CD4-positive, alpha-beta T cell (primary cell): Measurements from ENCODE around the gene THBS2. TPM values are rescaled to one million over a fixed set of nuclear protein-coding genes. Genes with fewer than 3 reads are reported as not detected.

Experiments used
- ATAC-seq: fragments of 200-7000 bp; cut with Tn5 transposase; one replicate; pipeline ENCODE4 v1.10.0; 2022; ENCODE audit warnings: mild to moderate bottlenecking; ENCODE audit not compliant: poor library complexity
- CTCF ChIA-PET: fragments of 350-600 bp; sonication (Branson Sonifier 250); formaldehyde crosslinking; loops from one replicate; lab custom pipeline; 2021; ENCODE audit warnings: antibody characterized with exemption, inconsistent platforms; lab: Charles Lee
- POLR2A ChIA-PET: fragments of 350-600 bp; sonication (Branson Sonifier 250); formaldehyde crosslinking; loops from one replicate; lab custom pipeline; 2021; ENCODE audit warnings: antibody characterized with exemption, inconsistent platforms; lab: Charles Lee
- DNase-seq, 14 experiments: peaks; one replicate each; pipeline ENCODE4 v3.0.0-alpha.2; 2013 to 2020; ENCODE audit warnings: mixed read lengths in 2 of 14
- H3K27ac ChIP-seq, 2 donors: one replicate each; pipeline versions ENCODE4 v1.5.1 to v1.7.0; 2013; ENCODE audit warnings: low read length in 2 of 2, low read depth in 1 of 2, mild to moderate bottlenecking in 1 of 2
- H3K27me3 ChIP-seq, 2 experiments: 1 replicate in 1 of 2; 2 replicates in 1 of 2; pipeline versions ENCODE4 v1.6.1 to v1.7.0; 2013; ENCODE audit warnings: low read length in 2 of 2, control low read depth in 1 of 2, mild to moderate bottlenecking in 1 of 2, moderate library complexity in 1 of 2; ENCODE audit not compliant: insufficient read depth in 2 of 2, control insufficient read depth in 1 of 2
- H3K36me3 ChIP-seq: one replicate; pipeline ENCODE4 v1.6.1; 2013; ENCODE audit warnings: low read length, control low read depth; ENCODE audit not compliant: insufficient read depth
- H3K4me1 ChIP-seq: one replicate; pipeline ENCODE4 v1.6.1; 2013; ENCODE audit warnings: low read length, control low read depth; ENCODE audit not compliant: insufficient read depth
- H3K4me3 ChIP-seq: one replicate; pipeline ENCODE4 v1.5.1; 2013; ENCODE audit warnings: mild to moderate bottlenecking, low read length, moderate library complexity
- H3K9me3 ChIP-seq, 2 experiments: 1 replicate in 1 of 2; 2 replicates in 1 of 2; pipeline versions ENCODE4 v1.6.1 to v1.7.0; 2013; ENCODE audit warnings: low read length in 2 of 2, mild to moderate bottlenecking in 2 of 2, control low read depth in 1 of 2, moderate library complexity in 1 of 2; ENCODE audit not compliant: control insufficient read depth in 1 of 2, insufficient read depth in 1 of 2
- H3K27ac Mint-ChIP-seq: one replicate; pipeline ENCODE4 v1.8.0; 2020; ENCODE audit warnings: mixed read lengths
- H3K27me3 Mint-ChIP-seq: one replicate; pipeline ENCODE4 v1.8.0; 2021; ENCODE audit warnings: mixed read lengths
- H3K36me3 Mint-ChIP-seq: one replicate; pipeline ENCODE4 v1.8.0; 2021; ENCODE audit warnings: low read depth, mixed read lengths
- H3K4me1 Mint-ChIP-seq: one replicate; pipeline ENCODE4 v1.8.0; 2021; ENCODE audit warnings: low read depth, mixed read lengths
- H3K4me3 Mint-ChIP-seq: one replicate; pipeline ENCODE4 v1.8.0; 2020; ENCODE audit warnings: mild to moderate bottlenecking, mixed read lengths
- H3K9me3 Mint-ChIP-seq: one replicate; pipeline ENCODE4 v1.8.0; 2020; ENCODE audit warnings: mixed read lengths
- intact Hi-C, 2 experiments: fragments of 100-400 bp; cut with DNase I in 1 of 2; cut with micrococcal nuclease in 1 of 2; formaldehyde crosslinking; loops; one replicate each; pipeline versions ENCODE4 v1.15.1 to v1.9.0; 2023 to 2025; cut with DNase I, micrococcal nuclease
- total RNA-seq, 174 experiments: library from RNA in 2 of 174; stranded (reverse) in 2 of 174; gene quantifications; one replicate each; pipeline ENCODE4 v1.2.3 and lab custom pipeline; 2021 to 2026
- TF ChIP-seq, protein P1 (sequence below): fragments of 200-600 bp; IDR thresholded peaks from one replicate; pipeline ENCODE4 v1.8.0; 2022; ENCODE audit warnings: antibody characterized with exemption, mild to moderate bottlenecking

THBS2 gene
- total RNA-seq, 2 experiments from 2014 or later, result not detected

DNA sequence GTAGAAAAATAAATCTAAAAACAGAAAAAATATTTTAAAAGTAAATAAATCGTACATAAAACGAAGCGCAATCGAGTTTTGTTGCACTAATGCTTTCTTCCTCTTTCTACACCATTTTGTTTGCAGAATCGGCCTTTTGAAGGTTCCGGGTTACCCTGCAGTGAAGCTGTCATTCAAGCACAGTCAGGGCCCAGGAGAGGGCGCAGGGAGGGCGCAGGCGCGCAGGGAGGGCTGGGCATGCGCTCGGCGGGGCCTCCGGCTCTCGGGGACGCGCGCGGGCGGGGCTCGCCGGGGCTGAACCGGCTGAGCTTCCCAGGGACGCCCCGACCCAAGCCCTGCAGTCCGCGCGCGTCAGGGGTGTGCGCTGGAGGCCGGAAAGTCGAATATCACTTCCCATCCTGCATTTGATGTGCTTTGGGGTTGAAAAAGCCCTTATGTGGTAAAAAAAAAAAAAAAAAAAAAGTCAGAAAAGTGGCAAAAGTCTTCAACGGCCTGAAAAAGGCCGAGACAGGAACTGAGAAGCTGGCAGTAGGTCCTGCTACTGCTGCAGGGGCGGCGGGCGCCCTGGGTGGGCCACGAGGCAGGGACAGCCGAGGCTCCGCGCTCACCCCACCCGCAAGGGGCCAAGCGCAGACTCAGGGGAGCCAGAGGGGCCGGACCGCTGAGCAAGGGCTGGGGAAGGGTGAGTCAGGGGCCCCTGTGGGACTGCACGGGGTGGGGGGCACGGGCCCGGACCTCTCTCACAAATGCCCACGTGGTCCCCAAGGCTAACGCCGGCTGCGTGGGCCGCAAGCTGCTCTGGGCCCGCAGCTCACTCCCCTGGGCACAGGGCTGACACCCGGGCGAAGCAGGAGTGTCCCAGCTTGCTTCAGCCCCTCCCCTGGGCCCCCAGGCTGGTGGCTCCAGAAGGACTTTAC is 40.5 kb downstream of the THBS2 start:
- H3K4me3 Mint-ChIP-seq, result peak overlapping the region; percentile 78
- peaks cover 11% of the 10 kb centered on the region for H3K9me3 Mint-ChIP-seq
- H3K27me3 Mint-ChIP-seq, result no peaks in the 10 kb centered on the region
- POLR2A ChIA-PET, result interaction anchor here (0.8 to 1.2 kb wide), 5 partner anchors 441 to 1344 kb away, joined by 3 to 8 read pairs (median 3); partner anchors contain the start of genes C6orf120 and WDR27
- no peaks in the 10 kb centered on the region for H3K36me3 ChIP-seq
- TF ChIP-seq, protein P1, sequence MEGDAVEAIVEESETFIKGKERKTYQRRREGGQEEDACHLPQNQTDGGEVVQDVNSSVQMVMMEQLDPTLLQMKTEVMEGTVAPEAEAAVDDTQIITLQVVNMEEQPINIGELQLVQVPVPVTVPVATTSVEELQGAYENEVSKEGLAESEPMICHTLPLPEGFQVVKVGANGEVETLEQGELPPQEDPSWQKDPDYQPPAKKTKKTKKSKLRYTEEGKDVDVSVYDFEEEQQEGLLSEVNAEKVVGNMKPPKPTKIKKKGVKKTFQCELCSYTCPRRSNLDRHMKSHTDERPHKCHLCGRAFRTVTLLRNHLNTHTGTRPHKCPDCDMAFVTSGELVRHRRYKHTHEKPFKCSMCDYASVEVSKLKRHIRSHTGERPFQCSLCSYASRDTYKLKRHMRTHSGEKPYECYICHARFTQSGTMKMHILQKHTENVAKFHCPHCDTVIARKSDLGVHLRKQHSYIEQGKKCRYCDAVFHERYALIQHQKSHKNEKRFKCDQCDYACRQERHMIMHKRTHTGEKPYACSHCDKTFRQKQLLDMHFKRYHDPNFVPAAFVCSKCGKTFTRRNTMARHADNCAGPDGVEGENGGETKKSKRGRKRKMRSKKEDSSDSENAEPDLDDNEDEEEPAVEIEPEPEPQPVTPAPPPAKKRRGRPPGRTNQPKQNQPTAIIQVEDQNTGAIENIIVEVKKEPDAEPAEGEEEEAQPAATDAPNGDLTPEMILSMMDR, result no peak
- peaks cover 0 to 12% of the 10 kb centered on the region in 2 experiments for H3K9me3 ChIP-seq
- no peaks in the 10 kb centered on the region for H3K36me3 Mint-ChIP-seq
- no peaks in the 10 kb centered on the region for H3K27me3 ChIP-seq
- DNase-seq, result peak; percentile 77 to 95 (median 85)
- peaks cover 25% of the 10 kb centered on the region for H3K4me1 Mint-ChIP-seq
- H3K27ac Mint-ChIP-seq, result peak overlapping the region; percentile 79
- peak overlapping the region; percentile 35 for H3K4me3 ChIP-seq
- intact Hi-C loops, result loop anchor here (5.0 kb wide), 5 partner anchors 321 to 1339 kb away; partner anchors contain the start of genes C6orf120 (in 1 of the 2), FAM120B (in 1 of the 2), PSMB1 (in 1 of the 2) and TBP (in 1 of the 2)
- CTCF ChIA-PET, result interaction anchor here (0.7 to 0.9 kb wide), 2 partner anchors 538 to 1371 kb away, joined by 3 to 4 read pairs; partner anchors contain the start of genes DYNLT2 and ERMARD
- peak; percentile 98 for ATAC-seq
- H3K4me1 ChIP-seq, result peaks cover 12% of the 10 kb centered on the region
- no peak overlapping the region for H3K27ac ChIP-seq

DNA sequence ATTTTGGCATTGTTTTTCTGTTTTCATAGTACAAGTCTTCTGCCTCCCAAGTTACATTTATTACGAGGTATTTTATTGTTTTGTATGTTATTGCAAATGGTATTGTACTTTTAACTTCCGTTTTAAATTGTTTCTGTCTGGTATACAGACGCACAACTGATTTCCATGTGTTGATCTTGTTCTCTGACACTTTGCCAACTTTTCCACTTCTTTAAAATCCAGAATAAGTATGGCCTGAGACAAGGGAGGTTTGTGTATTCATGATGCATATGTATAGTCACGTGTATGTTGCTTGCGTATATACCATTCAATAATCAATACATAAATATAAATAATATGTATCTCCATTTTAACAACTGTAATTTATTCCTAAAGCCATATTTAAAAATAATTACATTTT is 41.2 kb downstream of the THBS2 start:
- H3K27me3 Mint-ChIP-seq, result no peaks in the 10 kb centered on the region
- peak overlapping the region; percentile 35 for H3K4me3 ChIP-seq
- TF ChIP-seq, protein P1, result no peak
- H3K9me3 ChIP-seq, result peaks cover 6 to 12% of the 10 kb centered on the region in 2 experiments
- peaks cover 12% of the 10 kb centered on the region for H3K4me1 ChIP-seq
- H3K4me3 Mint-ChIP-seq, result peak overlapping the region; percentile 30
- ChIA-PET POLR2A (interaction anchor here (0.9 to 1.2 kb wide), 3 partner anchors 442 to 511 kb away, joined by 3 to 8 read pairs (median 4); partner anchors contain the start of genes C6orf120 and WDR27), CTCF (interaction anchor here (0.9 kb wide), 1 partner anchor 1372 kb away, joined by 3 read pairs; no protein-coding TSS in a partner anchor)
- no peaks in the 10 kb centered on the region for H3K27me3 ChIP-seq
- peaks cover 14% of the 10 kb centered on the region for H3K9me3 Mint-ChIP-seq
- H3K27ac Mint-ChIP-seq, result peak overlapping the region; percentile 79
- DNase-seq (peak in 1 of 14 experiments; percentile 18), ATAC-seq (no peak)
- H3K27ac ChIP-seq, result no peak overlapping the region
- no peaks in the 10 kb centered on the region for H3K36me3 ChIP-seq
- peaks cover 4% of the 10 kb centered on the region for H3K36me3 Mint-ChIP-seq
- intact Hi-C loops, result loop anchor here (5.0 kb wide), 5 partner anchors 320 to 1340 kb away; partner anchors contain the start of genes C6orf120 (in 1 of the 2), FAM120B (in 1 of the 2), PSMB1 (in 1 of the 2) and TBP (in 1 of the 2)
- peaks cover 25% of the 10 kb centered on the region for H3K4me1 Mint-ChIP-seq

DNA sequence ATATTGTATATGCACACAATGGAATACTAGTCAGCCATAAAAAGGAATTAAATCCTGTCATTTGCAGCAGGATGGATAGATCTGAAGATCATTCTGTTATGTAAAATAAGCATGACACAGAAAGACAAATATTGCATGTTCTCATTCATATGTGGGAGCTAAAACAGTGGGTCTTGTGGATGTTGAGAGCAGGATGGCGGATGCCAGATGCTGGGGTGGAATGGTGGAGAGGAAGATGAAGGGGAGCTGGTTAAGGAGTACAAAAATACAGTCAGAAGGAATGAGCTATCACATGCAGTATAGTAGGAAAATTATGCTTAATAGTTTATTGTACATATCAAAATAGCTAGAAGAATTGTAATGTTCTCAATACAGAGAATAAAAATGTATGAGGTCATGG is 41.8 kb downstream of the THBS2 start:
- H3K4me1 Mint-ChIP-seq, result peaks cover 25% of the 10 kb centered on the region
- intact Hi-C loops, result loop anchor here (5.0 kb wide), 5 partner anchors 320 to 1340 kb away; partner anchors contain the start of genes C6orf120 (in 1 of the 2), FAM120B (in 1 of the 2), PSMB1 (in 1 of the 2) and TBP (in 1 of the 2)
- peaks cover 10 to 12% of the 10 kb centered on the region in 2 experiments for H3K9me3 ChIP-seq
- no peak overlapping the region for H3K27ac ChIP-seq
- H3K4me1 ChIP-seq, result peaks cover 12% of the 10 kb centered on the region
- H3K9me3 Mint-ChIP-seq, result peaks cover 17% of the 10 kb centered on the region
- peak overlapping the region; percentile 12 for H3K4me3 Mint-ChIP-seq
- ChIA-PET CTCF (no interaction called here), POLR2A (no interaction called here)
- DNase-seq (no peak), ATAC-seq (no peak)
- TF ChIP-seq, protein P1, result no peak
- no peaks in the 10 kb centered on the region for H3K27me3 ChIP-seq
- no peak overlapping the region for H3K4me3 ChIP-seq
- H3K36me3 ChIP-seq, result no peaks in the 10 kb centered on the region
- peaks cover 6% of the 10 kb centered on the region for H3K36me3 Mint-ChIP-seq
- no peaks in the 10 kb centered on the region for H3K27me3 Mint-ChIP-seq
- peak overlapping the region; percentile 79 for H3K27ac Mint-ChIP-seq
